Heart left ventricle (tissue), 13 donors: ENCODE data around the gene SLC6A13.

Experiments used
- POLR2A ChIP-seq, 2 donors: fragments of 450-650 bp; IDR thresholded peaks; one replicate each; pipeline ENCODE4 v1.6.1; 2017; ENCODE audit warnings: antibody characterized with exemption in 2 of 2, mild to moderate bottlenecking in 2 of 2, moderate library complexity in 2 of 2
- TF ChIP-seq, protein P1 (sequence below), 12 donors: fragments of 200-600 bp; sonication (generic) in 4 of 12; IDR thresholded peaks; one replicate each; pipeline versions ENCODE4 v1.5.0 to v1.8.0; 2018 to 2022; ENCODE audit warnings: antibody characterized with exemption in 12 of 12, mild to moderate bottlenecking in 5 of 12
- donor health status: ischemic (EF 13 %, LVEDD 7.1; RV severe dilation, severe dysfunction).
- donor health status: DM: no; HTN: yes; CAD: no.
- donor health status: DM: no; HTN: no; CAD: no.
- donor health status: ischemic (EF 25% LVEDD 6.9; RV normal size, moderate dysfunction).
- donor health status: ischemic (EF 25% LVEDD 5.7; RV mildly dilated, moderate dysfunction).
- donor health status: ischemic (EF 35%, LVEDD 5.7; RV mildly dilated, moderate dysfunction).
- donor health status: nonischemic (EF 11% LVEDD 7.7; RV severe dilation, severe dysfunction).
- donor health status: DM: yes; HTN: yes; CAD: no.
- donor health status: PGD.
- donor health status: ischemic (EF 29% LVEDD 5.4; RV normal size, mild dysfunction).
- donor health status: nonischemic (EF 23%, LVEDD 6.1; RV moderate dilation, normal function).

- TF ChIP-seq, protein P1, sequence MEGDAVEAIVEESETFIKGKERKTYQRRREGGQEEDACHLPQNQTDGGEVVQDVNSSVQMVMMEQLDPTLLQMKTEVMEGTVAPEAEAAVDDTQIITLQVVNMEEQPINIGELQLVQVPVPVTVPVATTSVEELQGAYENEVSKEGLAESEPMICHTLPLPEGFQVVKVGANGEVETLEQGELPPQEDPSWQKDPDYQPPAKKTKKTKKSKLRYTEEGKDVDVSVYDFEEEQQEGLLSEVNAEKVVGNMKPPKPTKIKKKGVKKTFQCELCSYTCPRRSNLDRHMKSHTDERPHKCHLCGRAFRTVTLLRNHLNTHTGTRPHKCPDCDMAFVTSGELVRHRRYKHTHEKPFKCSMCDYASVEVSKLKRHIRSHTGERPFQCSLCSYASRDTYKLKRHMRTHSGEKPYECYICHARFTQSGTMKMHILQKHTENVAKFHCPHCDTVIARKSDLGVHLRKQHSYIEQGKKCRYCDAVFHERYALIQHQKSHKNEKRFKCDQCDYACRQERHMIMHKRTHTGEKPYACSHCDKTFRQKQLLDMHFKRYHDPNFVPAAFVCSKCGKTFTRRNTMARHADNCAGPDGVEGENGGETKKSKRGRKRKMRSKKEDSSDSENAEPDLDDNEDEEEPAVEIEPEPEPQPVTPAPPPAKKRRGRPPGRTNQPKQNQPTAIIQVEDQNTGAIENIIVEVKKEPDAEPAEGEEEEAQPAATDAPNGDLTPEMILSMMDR (IDR thresholded peaks at IDR 0.05): no peak
- TF ChIP-seq POLR2A (IDR thresholded peaks at IDR 0.05): no peak
These were observed 60.4 kb downstream of the SLC6A13 start for GRCh38 chr12:202081-202731.
